Kidney (tissue), 14 donors: Measurements from ENCODE around the gene DCST1. TPM values are rescaled to one million over a fixed set of nuclear protein-coding genes. Genes with fewer than 3 reads are reported as not detected.
A peak's percentile ranks its signal among the peaks of the same experiment; 100 is the strongest.

ENCODE experiments used
- DNase-seq, 5 donors: peaks; one replicate each; pipeline ENCODE4 v3.0.0-alpha.2; 2013 to 2020
- FAIRE-seq: peaks from 2 replicates; lab custom pipeline; 2012; peaks lifted over from hg19 to GRCh38; lab: Jason Lieb, UNC
- H3K27ac ChIP-seq, 2 donors: one replicate each; pipeline ENCODE4 v1.7.0; 2013; ENCODE audit warnings: low read depth in 2 of 2, low read length in 2 of 2, inconsistent platforms in 1 of 2
- H3K27me3 ChIP-seq: one replicate; pipeline ENCODE4 v1.7.1; 2013; ENCODE audit warnings: low read length, inconsistent platforms; ENCODE audit not compliant: control insufficient read depth, insufficient read depth
- H3K36me3 ChIP-seq, 3 donors: one replicate each; pipeline versions ENCODE4 v1.7.0 to v1.7.1; 2013; ENCODE audit warnings: low read length in 3 of 3, control low read depth in 1 of 3, inconsistent platforms in 1 of 3; ENCODE audit not compliant: insufficient read depth in 3 of 3, control insufficient read depth in 2 of 3
- H3K4me1 ChIP-seq, 3 donors: one replicate each; pipeline versions ENCODE4 v1.7.0 to v1.7.1; 2013; ENCODE audit warnings: low read length in 3 of 3, inconsistent platforms in 1 of 3, low read depth in 1 of 3; ENCODE audit not compliant: control insufficient read depth in 2 of 3, insufficient read depth in 2 of 3
- H3K4me3 ChIP-seq, 3 donors: one replicate each; pipeline versions ENCODE4 v1.7.0 to v1.8.1; 2013; ENCODE audit warnings: low read length in 3 of 3, control low read depth in 1 of 3, inconsistent platforms in 1 of 3
- H3K9ac ChIP-seq, 3 donors: one replicate each; pipeline versions ENCODE4 v1.7.0 to v1.7.1; 2013; ENCODE audit warnings: low read length in 3 of 3, control low read depth in 1 of 3, inconsistent platforms in 1 of 3
- H3K9me3 ChIP-seq, 3 donors: one replicate each; pipeline versions ENCODE4 v1.7.0 to v1.7.1; 2013; ENCODE audit warnings: low read length in 3 of 3, control low read depth in 1 of 3, inconsistent platforms in 1 of 3; ENCODE audit not compliant: control insufficient read depth in 2 of 3, insufficient read depth in 1 of 3
- intact Hi-C: fragments of 100-400 bp; cut with DNase I; formaldehyde crosslinking; loops from one replicate; pipeline ENCODE4 v1.11.1; 2022
- polyA plus RNA-seq: library from polyadenylated mRNA; stranded (reverse); fragments of 350-450 nt; fragmentation: Illumina TruSeq; extraction: RNeasy Lipid Tissue Mini Kit (QIAGEN cat#74804); gene quantifications from one replicate; pipeline ENCODE4 v1.2.3, GENCODE V29; 2014; ENCODE audit warnings: low read depth, low replicate concordance; ENCODE audit not compliant: insufficient read depth
- total RNA-seq: library from RNA; stranded (reverse); fragmentation: NEBNext Ultra II Directional; extraction: Animal tissue kit (Norgen Biotek cat#: 25700); gene quantifications from one replicate; pipeline ENCODE4 v1.2.1, GENCODE V29; 2021
- TF ChIP-seq, protein P1 (sequence below): IDR thresholded peaks from 3 replicates; pipeline ENCODE4 v1.5.1; 2012; ENCODE audit warnings: mild to moderate bottlenecking, moderate library complexity, borderline replicate concordance; ENCODE audit not compliant: insufficient read depth; ENCODE audit errors: extremely low read depth
- donor health status: control.
- donor health status: control.
- donor health status: control.
- donor health status: control.
- donor health status: control.
- donor health status: DM: yes; HTN: yes; CAD: no.
- donor health status: Normal renal cell carcinoma (clear cell type).

The DCST1 gene
- total and polyA plus RNA-seq, 2 donors from 2014 or later, result not detected

DNA sequence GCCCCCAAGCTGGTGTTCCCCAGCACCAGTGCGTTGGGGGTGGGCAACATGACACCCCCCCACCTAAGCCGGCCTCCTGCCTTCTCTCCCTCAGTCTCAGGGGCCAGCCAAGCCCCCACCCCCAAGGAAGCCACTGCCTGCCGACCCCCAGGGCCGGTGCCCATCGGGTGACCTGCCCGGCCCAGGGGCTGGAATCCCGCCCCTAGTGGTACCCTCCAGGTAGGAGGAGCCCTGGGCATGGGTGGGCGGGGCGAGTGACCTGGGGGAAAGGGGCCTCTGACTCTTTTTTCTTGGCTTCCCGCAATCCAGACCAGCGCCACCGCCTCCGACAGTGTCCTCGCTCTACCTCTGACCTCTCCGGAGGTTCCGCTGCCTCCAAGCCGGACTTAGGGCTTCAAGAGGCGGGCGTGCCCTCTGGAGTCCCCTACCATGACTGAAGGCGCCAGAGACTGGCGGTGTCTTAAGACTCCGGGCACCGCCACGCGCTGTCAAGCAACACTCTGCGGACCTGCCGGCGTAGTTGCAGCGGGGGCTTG lies 28.6 kb downstream of the DCST1 start:
- no peaks in the 10 kb centered on the region for H3K27me3 ChIP-seq
- FAIRE-seq, result no peak
- intact Hi-C loops, result no loop called here
- TF ChIP-seq, protein P1, sequence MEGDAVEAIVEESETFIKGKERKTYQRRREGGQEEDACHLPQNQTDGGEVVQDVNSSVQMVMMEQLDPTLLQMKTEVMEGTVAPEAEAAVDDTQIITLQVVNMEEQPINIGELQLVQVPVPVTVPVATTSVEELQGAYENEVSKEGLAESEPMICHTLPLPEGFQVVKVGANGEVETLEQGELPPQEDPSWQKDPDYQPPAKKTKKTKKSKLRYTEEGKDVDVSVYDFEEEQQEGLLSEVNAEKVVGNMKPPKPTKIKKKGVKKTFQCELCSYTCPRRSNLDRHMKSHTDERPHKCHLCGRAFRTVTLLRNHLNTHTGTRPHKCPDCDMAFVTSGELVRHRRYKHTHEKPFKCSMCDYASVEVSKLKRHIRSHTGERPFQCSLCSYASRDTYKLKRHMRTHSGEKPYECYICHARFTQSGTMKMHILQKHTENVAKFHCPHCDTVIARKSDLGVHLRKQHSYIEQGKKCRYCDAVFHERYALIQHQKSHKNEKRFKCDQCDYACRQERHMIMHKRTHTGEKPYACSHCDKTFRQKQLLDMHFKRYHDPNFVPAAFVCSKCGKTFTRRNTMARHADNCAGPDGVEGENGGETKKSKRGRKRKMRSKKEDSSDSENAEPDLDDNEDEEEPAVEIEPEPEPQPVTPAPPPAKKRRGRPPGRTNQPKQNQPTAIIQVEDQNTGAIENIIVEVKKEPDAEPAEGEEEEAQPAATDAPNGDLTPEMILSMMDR, result no peak
- H3K4me1 ChIP-seq, result peaks cover 0 to 17% (median 4%) of the 10 kb centered on the region in 3 donors
- H3K9me3 ChIP-seq, result no peaks in the 10 kb centered on the region
- H3K9ac ChIP-seq, result peak overlapping the region in 1 of 3 donors; percentile 26
- DNase-seq, result peak in 3 of 5 donors; percentile 42 to 88 (median 84)
- H3K27ac ChIP-seq, result no peak overlapping the region
- no peak overlapping the region for H3K4me3 ChIP-seq
- H3K36me3 ChIP-seq, result no peaks in the 10 kb centered on the region

DNA sequence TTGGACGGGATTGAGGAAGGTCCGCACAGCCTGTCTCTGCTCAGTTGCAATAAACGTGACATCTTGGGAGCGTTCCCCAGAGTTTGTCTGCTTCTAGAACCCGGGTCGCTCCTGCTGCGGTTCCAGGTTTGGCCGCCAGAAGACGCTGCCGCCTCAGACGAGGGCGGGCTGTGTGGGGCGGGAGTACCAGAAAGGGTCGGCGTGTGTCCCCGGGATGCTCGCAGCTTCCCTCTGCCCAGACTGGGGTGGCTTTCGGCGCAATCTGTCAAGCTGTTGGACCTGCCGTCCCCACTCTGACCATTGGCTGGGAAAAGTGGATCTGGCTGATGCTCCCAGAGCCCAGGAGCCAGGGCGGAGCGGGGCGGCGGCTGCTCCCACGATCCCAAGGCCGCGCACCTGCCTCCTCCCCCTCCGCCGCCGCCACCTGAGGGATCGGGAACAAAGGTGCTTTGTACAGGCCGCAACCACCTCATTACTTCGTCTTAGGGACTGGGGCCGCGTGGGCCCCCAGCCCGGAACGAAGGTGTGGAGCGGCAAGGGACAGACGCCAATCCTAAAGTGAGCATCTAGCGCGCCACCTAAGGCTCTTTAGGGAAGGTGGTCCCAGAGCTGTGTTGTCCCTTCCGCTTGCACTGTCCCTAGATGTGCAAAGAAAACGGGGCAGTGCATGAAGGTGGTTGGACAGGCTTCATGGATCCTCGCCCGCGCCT lies 29.2 kb downstream of the DCST1 start:
- FAIRE-seq (no peak), DNase-seq (peak; percentile 77 to 89 (median 85))
- Histone ChIP-seq H3K9ac (peak overlapping the region in 1 of 3 donors; percentile 49), H3K4me3 (peak overlapping the region; percentile 43 to 72 (median 72)), H3K9me3 (no peaks in the 10 kb centered on the region), H3K27ac (peak overlapping the region in 1 of 2 donors; percentile 27), H3K36me3 (no peaks in the 10 kb centered on the region), H3K4me1 (peaks cover 0 to 17% (median 4%) of the 10 kb centered on the region in 3 donors), H3K27me3 (no peaks in the 10 kb centered on the region)
- TF ChIP-seq, protein P1, result peak; percentile 72
- intact Hi-C loops, result no loop called here

DNA sequence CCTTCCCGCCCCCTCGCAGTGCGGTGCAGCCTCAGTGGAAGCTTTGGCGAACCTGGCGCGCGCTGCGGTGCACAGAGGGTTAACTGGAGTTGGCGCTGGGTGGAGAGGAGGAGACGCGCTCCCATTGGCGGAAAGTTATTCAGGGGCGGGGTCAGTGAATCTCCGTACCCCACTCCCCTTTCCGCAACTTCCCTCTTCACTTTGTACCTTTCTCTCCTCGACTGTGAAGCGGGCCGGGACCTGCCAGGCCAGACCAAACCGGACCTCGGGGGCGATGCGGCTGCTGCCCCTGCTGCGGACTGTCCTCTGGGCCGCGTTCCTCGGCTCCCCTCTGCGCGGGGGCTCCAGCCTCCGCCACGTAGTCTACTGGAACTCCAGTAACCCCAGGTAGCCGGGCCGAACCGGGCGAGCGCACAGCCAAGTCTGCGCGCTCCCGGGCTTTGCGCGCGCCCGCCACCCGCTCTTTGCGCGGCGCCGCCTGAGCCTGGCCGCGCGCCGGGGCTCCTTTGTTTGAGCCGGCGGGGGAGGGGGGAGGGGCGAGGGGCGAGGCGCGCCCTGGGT lies 30.0 kb downstream of the DCST1 start, which contains the start of gene EFNA4:
EFNA4 (plus strand) TSS at position 191 of the 561 bp plus-strand sequence; CDS start at position 275, 84 bp downstream.
- peak within 1 kb of the TSS; percentile 62 to 72 (median 72) for H3K4me3 ChIP-seq
- TF ChIP-seq, protein P1, result no peak
- H3K36me3 ChIP-seq, result no peaks in the 10 kb centered on the region
- intact Hi-C loops, result no loop called here
- H3K9ac ChIP-seq, result peak within 1 kb of the TSS; percentile 39 to 68 (median 49)
- no peak for FAIRE-seq
- no peaks in the 10 kb centered on the region for H3K9me3 ChIP-seq
- H3K27me3 ChIP-seq, result no peaks in the 10 kb centered on the region
- peak; percentile 93 to 97 (median 94) for DNase-seq
- H3K4me1 ChIP-seq, result peaks cover 0 to 17% (median 4%) of the 10 kb centered on the region in 3 donors
- peak within 1 kb of the TSS; percentile 56 to 72 for H3K27ac ChIP-seq
